ENCODE results near the gene SOCS1.

GRCh38 chr16:11265124-11265523 is 9.1 kb upstream of the SOCS1 start:
- TF ChIP-seq CTCF (conservative IDR thresholded peaks at IDR 0.05; ENCODE audit: low read length) (no peak), EZH2phosphoT487 (IDR thresholded peaks at IDR 0.05; ENCODE audit: borderline replicate concordance, low read depth, low read length) (no peak)

All from OCI-LY7 (cell line).